Peyer's patch (tissue), 4 donors: Measurements from ENCODE around the gene MAST4.

Source experiments
- POLR2A ChIP-seq, 2 donors: fragments of 450-650 bp; IDR thresholded peaks; one replicate each; pipeline ENCODE4 v1.5.1; 2017; ENCODE audit warnings: antibody characterized with exemption in 2 of 2, mild to moderate bottlenecking in 2 of 2, moderate library complexity in 2 of 2
- TF ChIP-seq, protein P1 (sequence below), 6 experiments: fragments of 450-650 bp in 4 of 6; fragments of 200-600 bp in 2 of 6; sonication (generic) in 1 of 6; IDR thresholded peaks; one replicate each; pipeline ENCODE4 v1.5.1; 2017 to 2019; ENCODE audit warnings: antibody characterized with exemption in 6 of 6, mild to moderate bottlenecking in 3 of 6, moderate library complexity in 1 of 6

DNA sequence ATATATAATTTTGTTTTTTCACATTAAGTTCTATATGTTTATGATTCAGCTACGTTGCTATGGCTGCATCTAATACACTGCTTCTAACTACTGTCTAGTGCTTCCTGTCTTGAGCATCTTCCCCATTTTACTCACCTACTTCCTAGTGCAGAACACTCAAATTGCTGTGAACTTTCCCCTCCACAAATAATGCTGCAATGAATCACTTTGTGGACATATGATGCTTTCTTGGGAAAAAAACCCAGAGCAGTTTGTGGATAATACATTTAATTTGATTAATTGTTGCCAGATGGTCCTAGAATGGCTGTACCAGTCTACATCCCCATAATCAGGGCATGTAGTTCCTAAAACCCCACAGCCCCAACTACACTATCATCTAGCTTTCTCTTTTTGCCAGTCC is 581.9 kb downstream of the MAST4 start:
- TF ChIP-seq, protein P1, sequence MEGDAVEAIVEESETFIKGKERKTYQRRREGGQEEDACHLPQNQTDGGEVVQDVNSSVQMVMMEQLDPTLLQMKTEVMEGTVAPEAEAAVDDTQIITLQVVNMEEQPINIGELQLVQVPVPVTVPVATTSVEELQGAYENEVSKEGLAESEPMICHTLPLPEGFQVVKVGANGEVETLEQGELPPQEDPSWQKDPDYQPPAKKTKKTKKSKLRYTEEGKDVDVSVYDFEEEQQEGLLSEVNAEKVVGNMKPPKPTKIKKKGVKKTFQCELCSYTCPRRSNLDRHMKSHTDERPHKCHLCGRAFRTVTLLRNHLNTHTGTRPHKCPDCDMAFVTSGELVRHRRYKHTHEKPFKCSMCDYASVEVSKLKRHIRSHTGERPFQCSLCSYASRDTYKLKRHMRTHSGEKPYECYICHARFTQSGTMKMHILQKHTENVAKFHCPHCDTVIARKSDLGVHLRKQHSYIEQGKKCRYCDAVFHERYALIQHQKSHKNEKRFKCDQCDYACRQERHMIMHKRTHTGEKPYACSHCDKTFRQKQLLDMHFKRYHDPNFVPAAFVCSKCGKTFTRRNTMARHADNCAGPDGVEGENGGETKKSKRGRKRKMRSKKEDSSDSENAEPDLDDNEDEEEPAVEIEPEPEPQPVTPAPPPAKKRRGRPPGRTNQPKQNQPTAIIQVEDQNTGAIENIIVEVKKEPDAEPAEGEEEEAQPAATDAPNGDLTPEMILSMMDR (IDR thresholded peaks at IDR 0.05) = no peak
- TF ChIP-seq POLR2A (IDR thresholded peaks at IDR 0.05) = no peak
